GM19238 (cell line): Measurements from ENCODE around the gene ZNF670.
"Not testable (repeated sequence)": the region's sequence is repeated elsewhere in the genome, so short reads cannot be mapped to it uniquely, and the experiment has no call there.

ENCODE experiments used
- DNase-seq: peaks from one replicate; pipeline ENCODE4 v3.0.0; 2011; ENCODE audit warnings: low spot score; ENCODE audit not compliant: insufficient read length

Gene ZNF670

GRCh38 chr1:247078258-247079140 lies at the start of gene ZNF670:
Gene ZNF670 (minus strand): TSS chr1:247078811. CDS start chr1:247078596, 215 bp downstream.
- DNase-seq = peak; percentile 86

GRCh38 chr1:247127519-247128282 lies 49.1 kb upstream of the ZNF670 start:
- not testable (repeated sequence) for DNase-seq

GRCh38 chr1:247126601-247127000 lies 48.0 kb upstream of the ZNF670 start:
- not testable (repeated sequence) for DNase-seq

GRCh38 chr1:247126166-247126565 lies 47.6 kb upstream of the ZNF670 start:
- DNase-seq = not testable (repeated sequence)

GRCh38 chr1:247121382-247121781 lies 42.8 kb upstream of the ZNF670 start:
- DNase-seq = no peak

- DNase-seq = not testable (repeated sequence)
Observed at GRCh38 chr1:247120408-247120668, 41.7 kb upstream of the ZNF670 start.

GRCh38 chr1:247119600-247120407 lies 41.2 kb upstream of the ZNF670 start:
- no peak for DNase-seq

- no peak for DNase-seq
Observed at GRCh38 chr1:247118946-247119446, 40.4 kb upstream of the ZNF670 start.

GRCh38 chr1:247115545-247115944 lies 36.9 kb upstream of the ZNF670 start:
- DNase-seq = no peak

GRCh38 chr1:247115141-247115510 lies 36.5 kb upstream of the ZNF670 start:
- no peak for DNase-seq

- no peak for DNase-seq
Observed at GRCh38 chr1:247114351-247115140, 35.9 kb upstream of the ZNF670 start.

- DNase-seq = no peak
Observed at GRCh38 chr1:247113733-247114271, 35.2 kb upstream of the ZNF670 start.

GRCh38 chr1:247113094-247113497 lies 34.5 kb upstream of the ZNF670 start:
- DNase-seq = no peak

GRCh38 chr1:247112479-247112781 lies 33.8 kb upstream of the ZNF670 start:
- DNase-seq = no peak

GRCh38 chr1:247111700-247112478 lies 33.3 kb upstream of the ZNF670 start:
- no peak for DNase-seq

- no peak for DNase-seq
Observed at GRCh38 chr1:247111259-247111699, 32.7 kb upstream of the ZNF670 start.

GRCh38 chr1:247110627-247111258 lies 32.1 kb upstream of the ZNF670 start:
- DNase-seq = no peak

GRCh38 chr1:247107694-247108093 lies 29.1 kb upstream of the ZNF670 start:
- DNase-seq = no peak

- no peak for DNase-seq
Observed at GRCh38 chr1:247105966-247106365, 27.4 kb upstream of the ZNF670 start.
